Adipocyte (in vitro differentiated cells): ENCODE data around the gene FGGY.
"Not testable (repeated sequence)": the region's sequence is repeated elsewhere in the genome, so short reads cannot be mapped to it uniquely, and the experiment has no call there.

Experiments
- DNase-seq: peaks from one replicate; pipeline ENCODE4 v3.0.0-alpha.2; 2015; ENCODE audit warnings: low read depth
- H3K27me3 ChIP-seq: replicated peaks from 2 replicates; pipeline ENCODE4 v1.7.0; 2013; ENCODE audit warnings: mild to moderate bottlenecking, low read length, moderate library complexity; ENCODE audit not compliant: control insufficient read depth, insufficient read depth
- H3K36me3 ChIP-seq: 2 replicates; pipeline ENCODE4 v1.7.0; 2013; ENCODE audit warnings: low read length, mild to moderate bottlenecking, moderate library complexity; ENCODE audit not compliant: control insufficient read depth, insufficient read depth, severe bottlenecking
- H3K4me1 ChIP-seq: 2 replicates; pipeline ENCODE4 v1.7.0; 2013; ENCODE audit warnings: mild to moderate bottlenecking, low read length, moderate library complexity; ENCODE audit not compliant: control insufficient read depth, insufficient read depth
- H3K4me3 ChIP-seq: 2 replicates; pipeline ENCODE4 v1.7.0; 2013; ENCODE audit warnings: mild to moderate bottlenecking, low read length, moderate library complexity
- H3K9ac ChIP-seq: 2 replicates; pipeline ENCODE4 v1.7.0; 2013; ENCODE audit warnings: mild to moderate bottlenecking, low read length, moderate library complexity
- H3K9me3 ChIP-seq: 2 replicates; pipeline ENCODE4 v1.7.0; 2013; ENCODE audit warnings: mild to moderate bottlenecking, low read length, moderate library complexity; ENCODE audit not compliant: control insufficient read depth

The FGGY gene

GRCh38 chr1:59701376-59701775, 404.5 kb downstream of the FGGY start:
- Histone ChIP-seq H3K36me3 (no peaks in the 10 kb centered on the region), H3K4me1 (peaks cover 76% of the 10 kb centered on the region), H3K9me3 (no peaks in the 10 kb centered on the region), H3K27me3 (no peaks in the 10 kb centered on the region), H3K9ac (no peak overlapping the region), H3K4me3 (no peak overlapping the region)
- peak; percentile 64 for DNase-seq

- Histone ChIP-seq H3K9me3 (no peaks in the 10 kb centered on the region), H3K4me3 (peak overlapping the region; percentile 23), H3K4me1 (peaks cover 90% of the 10 kb centered on the region), H3K27me3 (no peaks in the 10 kb centered on the region), H3K9ac (peak overlapping the region; percentile 81), H3K36me3 (no peaks in the 10 kb centered on the region)
- peak; percentile 77 for DNase-seq
Observed at GRCh38 chr1:59703226-59703917, 406.5 kb downstream of the FGGY start.

GRCh38 chr1:59703918-59704378, 407.1 kb downstream of the FGGY start:
- Histone ChIP-seq H3K36me3 (no peaks in the 10 kb centered on the region), H3K27me3 (no peaks in the 10 kb centered on the region), H3K9me3 (no peaks in the 10 kb centered on the region), H3K9ac (peak overlapping the region; percentile 81), H3K4me3 (peak overlapping the region; percentile 23), H3K4me1 (peaks cover 84% of the 10 kb centered on the region)
- DNase-seq, result no peak

- no peaks in the 10 kb centered on the region for H3K27me3 ChIP-seq
- H3K4me3 ChIP-seq, result no peak overlapping the region
- no peak for DNase-seq
- H3K36me3 ChIP-seq, result no peaks in the 10 kb centered on the region
- no peaks in the 10 kb centered on the region for H3K9me3 ChIP-seq
- peak overlapping the region; percentile 81 for H3K9ac ChIP-seq
- H3K4me1 ChIP-seq, result peaks cover 81% of the 10 kb centered on the region
Observed at GRCh38 chr1:59704716-59705115, 407.8 kb downstream of the FGGY start.

- peak; percentile 79 for DNase-seq
- Histone ChIP-seq H3K9me3 (no peaks in the 10 kb centered on the region), H3K9ac (peak overlapping the region; percentile 81)
Observed at GRCh38 chr1:59705466-59706302, 408.8 kb downstream of the FGGY start.

GRCh38 chr1:59706303-59706599, 409.4 kb downstream of the FGGY start:
- no peak for DNase-seq
- Histone ChIP-seq H3K36me3 (no peaks in the 10 kb centered on the region), H3K4me3 (peak overlapping the region; percentile 14), H3K9me3 (no peaks in the 10 kb centered on the region), H3K4me1 (peaks cover 70% of the 10 kb centered on the region), H3K27me3 (no peaks in the 10 kb centered on the region), H3K9ac (peak overlapping the region; percentile 81)

More at GRCh38 chr1:59705466-59706302, 408.8 kb downstream of the FGGY start:
- no peaks in the 10 kb centered on the region for H3K36me3 ChIP-seq
- no peaks in the 10 kb centered on the region for H3K27me3 ChIP-seq
- peaks cover 75% of the 10 kb centered on the region for H3K4me1 ChIP-seq
- H3K4me3 ChIP-seq, result peak overlapping the region; percentile 14

GRCh38 chr1:59707178-59707791, 410.4 kb downstream of the FGGY start:
- Histone ChIP-seq H3K36me3 (no peaks in the 10 kb centered on the region), H3K27me3 (no peaks in the 10 kb centered on the region), H3K9me3 (no peaks in the 10 kb centered on the region), H3K9ac (peak overlapping the region; percentile 81), H3K4me3 (peak overlapping the region; percentile 29), H3K4me1 (peaks cover 60% of the 10 kb centered on the region)
- peak; percentile 91 for DNase-seq

GRCh38 chr1:59709333-59709732, 412.4 kb downstream of the FGGY start:
- no peak overlapping the region for H3K9ac ChIP-seq
- H3K36me3 ChIP-seq, result no peaks in the 10 kb centered on the region
- H3K9me3 ChIP-seq, result no peaks in the 10 kb centered on the region

GRCh38 chr1:59710920-59711319, 414.0 kb downstream of the FGGY start:
- not testable (repeated sequence) for H3K27me3 ChIP-seq, H3K4me3 ChIP-seq, H3K9ac ChIP-seq, DNase-seq, H3K36me3 ChIP-seq, H3K9me3 ChIP-seq
- H3K4me1 ChIP-seq, result peaks cover 24% of the 10 kb centered on the region

More at GRCh38 chr1:59709333-59709732, 412.4 kb downstream of the FGGY start:
- H3K27me3 ChIP-seq, result no peaks in the 10 kb centered on the region
- peaks cover 40% of the 10 kb centered on the region for H3K4me1 ChIP-seq
- H3K4me3 ChIP-seq, result no peak overlapping the region
- DNase-seq, result no peak

GRCh38 chr1:59714219-59714618, 417.3 kb downstream of the FGGY start:
- H3K36me3 ChIP-seq, result no peaks in the 10 kb centered on the region
- no peaks in the 10 kb centered on the region for H3K27me3 ChIP-seq
- H3K4me3 ChIP-seq, result no peak overlapping the region
- H3K9me3 ChIP-seq, result no peaks in the 10 kb centered on the region
- no peak overlapping the region for H3K9ac ChIP-seq
- no peak for DNase-seq
- H3K4me1 ChIP-seq, result no peaks in the 10 kb centered on the region

- H3K27me3 ChIP-seq, result no peaks in the 10 kb centered on the region
- peak; percentile 57 for DNase-seq
- H3K4me1 ChIP-seq, result peaks cover 2% of the 10 kb centered on the region
- no peaks in the 10 kb centered on the region for H3K36me3 ChIP-seq
- H3K9ac ChIP-seq, result no peak overlapping the region
- H3K4me3 ChIP-seq, result no peak overlapping the region
- no peaks in the 10 kb centered on the region for H3K9me3 ChIP-seq
Observed at GRCh38 chr1:59714966-59715365, 418.1 kb downstream of the FGGY start.
